HUDEP-2 (cell line): Measurements from ENCODE around the gene ZC3H4.
"Not testable (repeated sequence)": the region's sequence is repeated elsewhere in the genome, so short reads cannot be mapped to it uniquely, and the experiment has no call there.

Experiments used
- DNase-seq, 76 experiments: peaks; one replicate each; lab custom pipeline; 2025; ENCODE audit not compliant: unreplicated experiment in 76 of 76; lab: John Stamatoyannopoulos, UW

The ZC3H4 gene

DNA sequence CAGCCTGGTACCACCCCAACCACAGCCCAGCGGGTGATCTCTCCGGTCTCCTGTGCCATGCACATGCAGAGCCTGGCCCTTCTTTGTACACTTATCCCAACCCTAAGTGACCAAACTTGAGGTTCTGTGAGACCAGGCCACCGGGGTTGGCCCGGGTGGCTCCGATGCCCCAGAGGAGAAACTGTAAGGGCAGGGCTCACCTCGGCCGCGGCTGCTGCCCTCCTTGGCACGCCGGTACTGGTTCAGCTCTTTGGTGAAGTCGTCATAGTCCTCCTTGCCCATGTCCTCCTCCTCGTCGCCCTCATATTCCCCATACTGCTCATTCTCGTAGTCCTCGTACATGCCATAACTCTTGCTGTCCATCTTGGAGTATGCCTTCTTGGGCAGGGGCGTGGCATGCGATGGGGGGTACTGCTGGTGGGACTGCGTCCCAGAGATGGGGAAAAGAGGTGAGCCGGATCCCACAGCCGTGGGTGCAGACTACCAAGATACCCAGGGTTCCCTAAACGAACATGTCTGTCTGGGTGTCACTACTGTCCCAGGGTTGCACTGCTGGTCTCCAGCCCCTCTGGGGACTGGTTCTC is 23.7 kb downstream of the ZC3H4 start:
- no peak for DNase-seq

GRCh38 chr19:47086280-47086679 is 27.3 kb downstream of the ZC3H4 start:
- no peak for DNase-seq

DNA sequence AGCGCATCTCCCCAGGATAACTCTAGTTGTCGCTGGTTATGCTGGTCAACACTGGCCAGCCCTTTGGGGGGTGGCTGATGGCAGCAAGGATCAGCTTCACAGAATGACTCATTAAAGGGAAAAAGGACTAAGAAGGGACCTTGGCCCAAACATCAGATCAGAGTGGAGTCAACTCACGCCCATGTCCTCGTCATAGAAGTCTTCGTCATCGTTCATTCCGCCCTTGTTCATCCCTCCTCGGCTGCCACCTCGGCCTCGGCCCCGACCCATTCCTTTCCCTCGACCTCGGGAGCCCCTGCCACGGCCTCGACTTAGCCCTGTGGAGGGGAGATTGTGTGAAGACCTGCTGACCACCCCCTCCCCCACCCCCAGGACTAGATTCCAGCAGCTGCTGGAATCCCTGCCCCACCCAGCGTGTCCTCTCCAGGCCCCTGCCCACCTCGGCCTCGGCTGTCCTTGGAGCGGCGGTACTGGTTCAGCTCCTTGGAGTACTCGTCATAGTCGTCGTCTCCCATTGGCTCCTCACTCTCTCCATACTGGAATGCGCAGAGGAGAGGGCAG is 28.6 kb downstream of the ZC3H4 start:
- no peak for DNase-seq

- DNase-seq = no peak
Measured at GRCh38 chr19:47082493-47082892, 31.1 kb downstream of the ZC3H4 start.

DNA sequence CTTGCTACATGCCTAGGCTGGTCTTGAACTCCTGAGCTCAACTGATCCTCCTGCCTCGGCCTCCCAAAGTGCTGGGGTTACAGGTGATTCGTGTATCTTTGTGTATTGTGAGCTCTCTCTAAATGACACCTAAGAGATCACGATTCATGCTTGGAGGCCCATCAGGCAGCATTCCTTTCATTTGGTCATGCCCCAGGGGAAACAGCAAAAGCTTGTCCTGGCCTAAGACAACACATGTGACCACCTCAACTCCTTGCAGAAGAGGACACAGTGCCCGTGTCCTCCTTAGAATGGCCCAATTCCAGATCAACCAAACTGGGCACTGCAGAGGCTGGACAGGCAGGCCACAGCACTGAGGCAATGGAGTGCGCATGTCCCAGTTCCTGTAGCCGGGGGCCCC is 32.5 kb downstream of the ZC3H4 start:
- DNase-seq = no peak

DNA sequence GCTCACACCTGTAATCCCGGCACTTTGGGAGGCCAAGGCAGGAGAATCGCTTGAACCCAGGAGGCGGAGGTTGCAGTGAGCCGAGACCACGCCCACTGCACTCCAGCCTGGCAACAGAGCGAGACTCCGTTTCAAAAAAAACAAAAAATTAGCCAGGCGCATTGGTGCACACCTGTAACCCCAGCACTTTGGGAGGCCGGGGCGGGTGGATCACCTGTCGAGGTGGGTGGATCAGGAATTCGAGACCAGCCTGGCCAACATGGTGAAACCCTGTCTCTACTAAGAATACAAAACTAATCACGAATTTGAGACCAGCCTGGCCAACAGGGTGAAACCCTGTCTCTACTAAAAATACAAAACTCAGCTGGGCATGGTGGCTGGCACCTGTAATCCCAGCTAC is 35.2 kb downstream of the ZC3H4 start:
- DNase-seq = not testable (repeated sequence)

GRCh38 chr19:47075941-47076340 is 37.6 kb downstream of the ZC3H4 start:
- DNase-seq = no peak

DNA sequence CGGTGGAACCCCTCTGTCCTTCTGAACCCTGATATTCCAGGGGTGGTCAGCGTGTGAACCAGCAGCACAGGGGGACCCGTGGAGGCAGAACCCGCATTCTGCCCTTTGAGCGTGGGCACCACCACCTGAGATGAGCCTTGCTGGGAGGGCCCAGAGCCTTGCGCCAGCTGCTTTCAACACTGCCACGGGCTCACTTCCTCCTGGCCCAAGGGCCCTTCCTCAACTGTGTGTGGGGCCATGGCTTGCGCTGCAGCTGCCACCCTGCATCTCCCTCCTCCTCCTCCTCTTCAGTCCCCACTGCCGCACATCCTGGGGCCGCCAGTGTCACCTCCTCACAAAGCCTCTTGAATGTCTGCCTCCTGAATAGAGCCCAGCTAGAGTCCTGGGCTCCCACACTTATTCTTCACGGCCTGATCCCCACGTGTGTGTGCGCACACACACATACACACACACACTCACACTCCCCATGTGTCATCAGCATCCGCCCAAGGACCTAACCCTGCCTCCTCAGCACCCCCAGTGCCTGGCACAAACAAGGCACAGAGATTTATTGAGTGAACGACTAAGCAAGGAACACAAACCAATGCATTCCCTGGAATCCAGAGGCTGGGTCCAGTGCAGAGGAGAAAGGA is 38.3 kb downstream of the ZC3H4 start:
- DNase-seq = no peak

GRCh38 chr19:47074621-47075020 is 39.0 kb downstream of the ZC3H4 start:
- no peak for DNase-seq

DNA sequence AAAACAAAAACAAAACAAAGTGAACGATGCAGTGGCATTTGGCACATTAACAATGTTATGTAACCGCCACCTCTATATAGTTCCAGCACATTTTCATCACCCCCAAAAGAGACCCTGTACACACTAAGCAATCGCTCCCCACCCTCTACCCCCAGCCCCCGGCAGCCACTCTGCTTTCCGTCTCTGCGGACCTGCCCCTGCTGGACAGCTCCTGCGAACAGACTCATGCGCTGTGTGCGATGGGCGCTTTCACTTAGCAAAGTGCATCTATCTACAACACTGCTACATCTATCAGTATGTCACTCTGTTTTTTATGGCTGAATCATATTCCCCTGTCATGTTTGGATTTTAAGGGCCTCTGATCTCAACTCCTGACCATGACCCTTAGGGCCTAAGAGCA is 40.0 kb downstream of the ZC3H4 start:
- no peak for DNase-seq

DNA sequence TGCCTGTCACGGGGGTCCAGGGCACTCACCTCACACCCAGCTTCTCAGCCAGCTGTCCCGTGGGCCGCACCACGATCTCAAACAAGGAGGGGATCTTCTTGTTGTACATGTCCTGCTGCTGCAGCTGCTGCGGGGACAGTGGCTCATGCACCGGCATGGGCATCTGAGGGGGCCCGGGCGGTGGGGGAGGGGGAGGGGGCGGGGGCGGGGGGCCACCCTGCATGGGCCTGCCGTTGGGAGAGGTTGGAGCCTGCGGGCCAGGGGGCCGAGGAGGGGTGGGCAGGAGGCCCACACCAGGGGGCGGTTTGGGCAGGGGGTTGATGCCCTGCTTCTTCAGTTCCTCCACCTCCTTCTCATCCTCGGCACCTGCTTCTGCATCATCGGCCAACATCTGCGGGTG is 41.3 kb downstream of the ZC3H4 start:
- no peak for DNase-seq

DNA sequence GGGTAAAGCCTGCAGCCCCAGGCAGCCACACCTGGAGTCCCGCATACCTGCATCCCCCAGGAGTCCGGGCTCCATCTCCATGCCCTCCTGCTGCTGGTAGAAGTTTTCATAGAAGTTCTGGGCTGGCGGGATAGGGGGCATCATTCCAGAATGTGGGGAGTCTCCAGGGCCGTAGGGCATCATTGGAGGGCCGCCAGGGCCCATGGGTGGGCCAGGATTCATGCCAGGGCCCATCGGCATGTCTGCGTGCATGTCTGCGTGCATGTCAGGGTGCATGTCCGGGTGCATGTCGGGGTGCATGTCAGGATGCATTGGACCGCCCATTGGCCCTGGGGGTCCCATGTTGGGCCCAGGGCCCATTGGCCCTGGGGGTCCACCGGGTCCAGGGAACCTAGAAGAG is 41.8 kb downstream of the ZC3H4 start:
- no peak for DNase-seq

DNA sequence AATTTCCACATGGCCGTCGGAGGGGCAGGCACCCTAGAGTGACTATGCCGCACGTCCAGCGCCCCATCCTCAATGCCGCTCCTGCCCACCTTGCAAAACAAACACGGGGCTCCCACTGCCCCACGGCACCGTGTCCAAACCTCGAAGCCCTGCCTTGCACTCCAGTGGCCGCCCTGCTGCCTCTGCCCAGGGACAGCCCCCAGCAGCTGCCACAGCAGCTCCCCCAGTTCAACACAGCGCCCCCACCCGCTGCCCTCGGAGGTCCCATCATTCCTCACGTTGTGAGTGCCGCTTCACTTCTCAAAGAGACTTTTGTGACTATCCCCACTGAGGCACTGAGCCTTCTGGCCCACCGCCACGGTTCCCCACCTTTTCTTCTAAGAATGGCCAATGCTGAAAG is 42.8 kb downstream of the ZC3H4 start:
- DNase-seq = no peak

DNA sequence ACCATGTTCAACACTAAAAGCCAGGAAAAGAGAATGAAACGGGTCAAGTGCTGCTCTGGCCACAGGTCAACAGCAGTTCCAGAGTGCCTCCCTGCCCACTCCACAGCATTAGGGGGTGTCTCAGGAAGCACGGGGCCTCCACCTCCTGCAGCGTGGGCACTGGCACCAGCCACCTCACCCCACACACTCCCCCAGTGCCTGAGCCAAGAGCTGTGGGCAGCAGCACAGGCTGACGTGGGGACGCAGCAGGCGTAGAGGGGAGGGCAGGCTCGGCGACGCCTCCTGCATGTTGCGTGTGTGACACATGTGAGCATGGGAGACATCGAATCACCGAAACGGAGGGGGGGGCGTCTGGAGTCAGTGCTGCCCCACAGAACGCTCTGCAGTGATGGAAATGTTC is 43.8 kb downstream of the ZC3H4 start:
- no peak for DNase-seq

DNA sequence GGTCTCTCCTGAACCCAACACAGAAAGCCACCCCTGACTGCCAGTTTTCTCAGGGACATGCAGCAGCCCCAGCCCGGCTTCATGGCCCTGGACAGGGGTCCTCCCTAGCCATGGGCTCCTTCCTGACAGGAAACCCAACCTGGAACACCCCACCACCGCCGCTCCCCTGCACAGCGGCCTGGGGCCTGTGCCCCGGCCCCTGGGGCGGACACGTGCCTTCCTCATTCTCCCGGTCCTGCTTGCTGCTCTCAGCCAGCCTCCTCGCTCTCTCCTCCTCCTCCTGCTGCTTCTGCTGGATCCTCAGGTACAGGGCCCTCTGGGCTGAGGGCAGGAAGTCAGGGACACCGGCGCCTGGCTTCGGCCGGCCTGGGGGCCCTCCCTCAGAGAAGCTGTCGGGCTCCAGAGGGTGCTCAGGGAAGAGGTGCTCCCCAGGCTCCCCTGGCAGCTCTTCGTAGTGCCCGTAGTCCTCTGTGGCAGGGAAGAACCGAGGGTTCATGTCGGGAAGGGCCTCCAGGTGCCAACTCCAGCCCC is 44.6 kb downstream of the ZC3H4 start:
- DNase-seq = no peak

- peak in 7 of 76 experiments; percentile 6 to 43 (median 16) for DNase-seq
Measured at GRCh38 chr19:47068246-47068645, 45.3 kb downstream of the ZC3H4 start.

DNA sequence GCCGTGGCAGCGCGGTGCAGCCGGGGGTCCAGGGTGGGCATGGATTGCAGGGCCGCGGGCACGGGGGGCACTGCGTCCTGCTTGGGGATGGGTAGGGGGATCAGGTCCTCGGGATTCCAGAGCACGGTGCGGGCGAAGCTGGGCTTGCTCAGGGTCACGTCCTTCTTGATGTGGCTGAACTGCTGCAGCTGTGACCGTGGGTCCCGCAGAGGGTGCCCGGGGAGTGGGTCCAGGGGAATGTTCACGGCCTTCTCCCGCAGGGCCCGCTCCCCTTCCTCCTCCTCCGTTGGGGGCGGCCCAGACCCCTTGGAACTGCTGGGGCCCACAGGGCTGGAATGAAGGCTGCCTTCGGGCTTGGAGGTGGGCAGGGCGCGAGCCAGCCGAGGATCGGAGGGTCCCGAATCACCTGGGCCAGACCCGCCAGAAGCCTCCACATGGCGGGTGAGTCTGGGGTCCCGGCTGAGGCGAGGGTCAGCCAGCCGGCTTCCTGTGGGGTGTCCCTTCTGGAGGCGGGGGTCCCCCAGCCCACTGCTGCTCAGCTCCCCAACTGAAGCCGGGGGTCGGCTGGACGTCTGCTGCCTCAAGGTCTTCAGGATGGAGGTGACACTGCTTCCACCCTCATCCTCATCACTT is 46.2 kb downstream of the ZC3H4 start:
- no peak for DNase-seq

GRCh38 chr19:47066376-47067214 is 47.0 kb downstream of the ZC3H4 start:
- DNase-seq = no peak

- DNase-seq = no peak
Measured at GRCh38 chr19:47065242-47065641, 48.3 kb downstream of the ZC3H4 start.

- DNase-seq = no peak
Measured at GRCh38 chr19:47063874-47064273, 49.7 kb downstream of the ZC3H4 start.

GRCh38 chr19:47058621-47059022 is 55.0 kb downstream of the ZC3H4 start:
- DNase-seq = no peak
